ENCODE data around the gene RPL29. TPM values are rescaled to one million over a fixed set of nuclear protein-coding genes. Genes with fewer than 3 reads are reported as not detected.

RPL29 gene
- total RNA-seq = 767 and 1,154 TPM in 2 replicates

GRCh38 chr3:51995346-51996163, at the start of gene RPL29:
Gene RPL29 (minus strand): TSS chr3:51995895. CDS start chr3:51995461, 434 bp downstream.

GRCh38 chr3:51982838-51983577, 12.7 kb downstream of the RPL29 start, which contains the start of gene ACY1:
Gene ACY1 (plus strand): TSS chr3:51983535. CDS start chr3:51984065, 530 bp downstream.

GRCh38 chr3:51974963-51975851, 20.5 kb downstream of the RPL29 start, which contains the start of gene ABHD14A:
Gene ABHD14A (plus strand): TSS chr3:51975064. CDS start chr3:51975136, 72 bp downstream.

DNA sequence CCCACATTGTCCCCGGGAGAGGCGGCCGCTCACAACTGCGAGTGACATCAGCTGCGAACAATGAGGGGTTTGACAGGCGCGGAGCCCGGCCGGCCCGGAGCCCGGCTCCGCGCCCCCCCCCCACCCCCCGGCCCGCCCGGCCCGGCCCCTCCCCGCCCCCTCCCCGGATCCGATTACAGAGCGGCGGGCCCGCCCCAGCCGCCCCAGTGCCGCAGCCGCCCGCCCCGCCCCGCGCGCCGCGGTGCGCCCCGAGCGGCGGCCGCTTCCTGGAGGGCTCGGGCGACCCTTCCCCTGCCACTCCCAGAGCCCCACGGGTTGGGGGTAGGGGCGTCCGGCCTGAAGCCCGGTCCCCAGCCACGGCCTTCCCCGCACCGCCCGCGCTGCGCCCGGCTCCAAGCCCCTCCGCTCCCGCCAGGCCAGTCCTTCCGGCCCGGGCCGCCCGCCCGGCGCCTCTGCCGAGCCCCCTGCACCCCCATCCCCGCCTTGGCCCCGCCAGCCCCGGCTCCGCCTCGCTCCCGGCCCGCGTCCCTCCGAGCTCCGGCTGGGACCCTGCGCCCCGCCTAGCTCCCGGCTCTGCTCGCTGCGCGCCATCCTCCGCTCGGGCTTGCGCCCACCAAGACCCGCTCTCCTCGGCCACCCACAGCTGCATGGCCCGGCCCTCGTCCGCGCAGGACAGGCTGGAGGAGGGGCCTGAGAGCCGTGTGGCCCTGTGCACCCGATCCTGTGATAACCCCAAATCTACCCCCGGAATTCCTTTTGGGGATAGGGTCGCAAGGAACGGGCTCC, 28.1 kb downstream of the RPL29 start, which contains the start of gene PCBP4:
PCBP4 (minus strand) TSS at position 71 of the 786 bp plus-strand sequence. CDS start 6,214 bp downstream, outside the sequence.

DNA sequence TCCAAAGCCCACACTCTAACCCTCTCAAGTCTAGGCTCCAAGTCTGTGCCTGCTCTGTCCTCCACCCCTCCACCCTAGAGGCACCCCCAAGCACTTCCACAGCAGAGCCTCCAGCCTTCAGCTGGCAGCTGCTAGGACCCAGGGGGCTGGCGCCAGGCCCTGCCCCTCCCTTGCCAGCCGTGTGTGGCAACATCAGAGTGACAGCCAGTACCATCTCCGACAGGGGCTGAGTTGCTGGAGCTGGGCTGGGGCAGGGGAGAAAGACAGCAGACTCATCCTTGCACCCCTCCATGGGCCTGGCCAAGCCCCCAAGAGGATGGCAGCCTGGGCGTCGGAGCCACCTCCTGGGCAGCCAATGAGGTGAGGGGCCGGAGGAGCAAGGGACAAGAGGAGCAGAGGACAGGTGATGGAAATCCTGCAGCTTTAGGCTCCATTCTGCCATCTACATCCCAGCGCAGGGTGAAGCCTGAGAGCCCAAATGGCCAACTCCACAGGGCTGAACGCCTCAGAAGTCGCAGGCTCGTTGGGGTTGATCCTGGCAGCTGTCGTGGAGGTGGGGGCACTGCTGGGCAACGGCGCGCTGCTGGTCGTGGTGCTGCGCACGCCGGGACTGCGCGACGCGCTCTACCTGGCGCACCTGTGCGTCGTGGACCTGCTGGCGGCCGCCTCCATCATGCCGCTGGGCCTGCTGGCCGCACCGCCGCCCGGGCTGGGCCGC, 40.4 kb downstream of the RPL29 start, which contains the start of gene GPR62:
GPR62 (plus strand) TSS at position 207 of the 718 bp plus-strand sequence; CDS start at position 479, 272 bp downstream.

Other genes starting within 250 kb of the RPL29 start
- gene IQCF6, start 216.7 kb downstream of the RPL29 start, total RNA-seq = not detected in 2 replicates
- not detected in 2 replicates for gene IQCF2, start 134.3 kb downstream of the RPL29 start, total RNA-seq
- not detected in 2 replicates for gene IQCF5, start 120.3 kb downstream of the RPL29 start, total RNA-seq
- not detected in 2 replicates for gene IQCF1, start 92.5 kb downstream of the RPL29 start, total RNA-seq
- 41.2 and 47.7 TPM in 2 replicates for gene RRP9, start 54.0 kb downstream of the RPL29 start, total RNA-seq
- gene PARP3, start 53.5 kb downstream of the RPL29 start, total RNA-seq = 17.6 and 23.5 TPM in 2 replicates
- gene GPR62, start 40.5 kb downstream of the RPL29 start, total RNA-seq = 0.12 TPM in 1 of 2 replicates, not detected in the other
- 38.6 and 40.1 TPM in 2 replicates for gene PCBP4, start 28.4 kb downstream of the RPL29 start, total RNA-seq
- 11.2 and 18.5 TPM in 2 replicates for gene ABHD14B, start 21.8 kb downstream of the RPL29 start, total RNA-seq
- gene ABHD14A, start 20.8 kb downstream of the RPL29 start, total RNA-seq = 3.0 and 10.7 TPM in 2 replicates
- 39.7 and 46.6 TPM in 2 replicates for gene ACY1, start 12.4 kb downstream of the RPL29 start, total RNA-seq
- 7.9 and 8.6 TPM in 2 replicates for gene DUSP7, start 60.7 kb upstream of the RPL29 start, total RNA-seq
- 9.4 and 24.8 TPM in 2 replicates for gene POC1A, start 158.5 kb upstream of the RPL29 start, total RNA-seq
- gene ALAS1, start 202.3 kb upstream of the RPL29 start, total RNA-seq = 40.4 and 45.4 TPM in 2 replicates
- gene TLR9, start 229.8 kb upstream of the RPL29 start, total RNA-seq = under 0.01 TPM in 1 of 2 replicates, not detected in the other
- gene TWF2, start 243.3 kb upstream of the RPL29 start, total RNA-seq = 129 and 153 TPM in 2 replicates
- 16.6 and 33.1 TPM in 2 replicates for gene PPM1M, start 249.9 kb upstream of the RPL29 start, total RNA-seq

All from uterine smooth muscle cell (primary cell).